Endodermal cell (in vitro differentiated cells): ENCODE data around the gene SLC7A1. TPM values are rescaled to one million over a fixed set of nuclear protein-coding genes. Genes with fewer than 3 reads are reported as not detected.
"Not testable (repeated sequence)": the region's sequence is repeated elsewhere in the genome, so short reads cannot be mapped to it uniquely, and the experiment has no call there.

ENCODE experiments used
- DNase-seq: peaks from one replicate; pipeline ENCODE4 v3.0.0-alpha.2; 2017
- H3K27ac ChIP-seq: 2 replicates; pipeline ENCODE4 v1.5.1; 2013; ENCODE audit warnings: mild to moderate bottlenecking, low read depth, low read length, moderate library complexity
- H3K27me3 ChIP-seq: 2 replicates; pipeline ENCODE4 v1.6.1; 2013; ENCODE audit warnings: mild to moderate bottlenecking, low read length, moderate library complexity; ENCODE audit not compliant: insufficient read depth, control insufficient read depth, poor library complexity, severe bottlenecking
- H3K36me3 ChIP-seq: 2 replicates; pipeline ENCODE4 v1.7.0; 2013; ENCODE audit warnings: mild to moderate bottlenecking, low read length, moderate library complexity; ENCODE audit not compliant: control insufficient read depth, insufficient read depth
- H3K4me1 ChIP-seq: one replicate; pipeline ENCODE4 v1.7.0; 2013; ENCODE audit warnings: low read length; ENCODE audit not compliant: control insufficient read depth, insufficient read depth
- H3K4me3 ChIP-seq: 2 replicates; pipeline ENCODE4 v1.5.1; 2013; ENCODE audit warnings: mild to moderate bottlenecking, low read length, moderate library complexity
- H3K9ac ChIP-seq: 2 replicates; pipeline ENCODE4 v1.6.1; 2013; ENCODE audit warnings: mild to moderate bottlenecking, low read length, moderate library complexity; ENCODE audit not compliant: poor library complexity, severe bottlenecking; ENCODE audit errors: extremely low read depth
- H3K9me3 ChIP-seq: 2 replicates; pipeline ENCODE4 v1.6.1; 2013; ENCODE audit warnings: mild to moderate bottlenecking, low read length, moderate library complexity; ENCODE audit not compliant: control insufficient read depth
- H3K27ac Mint-ChIP-seq: 2 replicates; pipeline ENCODE4 v1.8.0; 2020; ENCODE audit warnings: mixed read lengths
- H3K27me3 Mint-ChIP-seq: 2 replicates; pipeline ENCODE4 v1.8.0; 2021; ENCODE audit warnings: mild to moderate bottlenecking, mixed read lengths; ENCODE audit not compliant: insufficient read depth
- H3K36me3 Mint-ChIP-seq: 2 replicates; pipeline ENCODE4 v1.8.0; 2020; ENCODE audit warnings: low read depth, mixed read lengths
- H3K4me1 Mint-ChIP-seq: 2 replicates; pipeline ENCODE4 v1.8.0; 2020; ENCODE audit warnings: mixed read lengths
- H3K4me3 Mint-ChIP-seq: 2 replicates; pipeline ENCODE4 v1.8.0; 2020; ENCODE audit warnings: mild to moderate bottlenecking, moderate library complexity, mixed read lengths
- H3K9me3 Mint-ChIP-seq: 2 replicates; pipeline ENCODE4 v1.8.0; 2020; ENCODE audit warnings: mild to moderate bottlenecking, mixed read lengths
- CTCF ChIP-seq: fragments of 200-600 bp; sonication (generic); conservative IDR thresholded peaks from 2 replicates; pipeline ENCODE4 v1.5.0; 2021; ENCODE audit warnings: antibody characterized with exemption, mild to moderate bottlenecking
- WGBS, 2 experiments: methylation state at CpG; one replicate each; pipeline versions ENCODE4 v1.1.5 to v1.1.7; 2013; ENCODE audit warnings: missing lambda C conversion rate in 2 of 2, mixed read lengths in 1 of 2; ENCODE audit not compliant: insufficient coverage in 1 of 2, insufficient read length in 1 of 2; 5-methylcytosine and 5-hydroxymethylcytosine counted together
- long read RNA-seq, 4 experiments: library from polyadenylated mRNA in 2 of 4; library from RNA in 1 of 4; library from capped mRNA in 1 of 4; stranded (forward) in 3 of 4; unstranded in 1 of 4; transcript quantifications; one replicate each; pipeline ENCODE4 v2.0.0, GENCODE V29; 2020 to 2021; ENCODE audit warnings: inconsistent platforms in 1 of 4
- polyA plus RNA-seq, 2 experiments: library from polyadenylated mRNA; stranded (reverse); fragments of 50-300 nt; gene quantifications; one replicate each; pipeline ENCODE4 v1.2.3, GENCODE V29; 2013
- total RNA-seq, 2 donors: library from RNA; stranded (reverse); fragmentation: NEBNext Ultra II Directional in 1 of 2; extraction: Animal tissue kit (Norgen Biotek cat#: 25700) in 1 of 2; gene quantifications; 2 replicates in 1 of 2; 3 replicates in 1 of 2; pipeline ENCODE4 v1.2.1, GENCODE V29; 2021

Gene SLC7A1
- total RNA-seq = 10 to 100 TPM; 26.0 to 27.3 TPM
- 28.0 TPM for polyA plus RNA-seq (2013, experiment 1 of 2)
- polyA plus RNA-seq (2013, experiment 2 of 2) = 19.5 TPM
- long read RNA-seq, experiment 1, partial matches to known transcripts = 0 of 2 reads
- long read RNA-seq, experiment 1, other reads (novel, unspliced or antisense) = 2 of 2 reads
- long read RNA-seq, experiment 2, full-length matches to known transcripts = 7 of 23 reads
- long read RNA-seq, experiment 2, partial matches to known transcripts = 2 of 23 reads
- long read RNA-seq, experiment 2, other reads (novel, unspliced or antisense) = 14 of 23 reads
- long read RNA-seq, experiment 3, full-length matches to known transcripts = 8 of 42 reads
- long read RNA-seq, experiment 3, partial matches to known transcripts = 2 of 42 reads
- long read RNA-seq, experiment 3, other reads (novel, unspliced or antisense) = 32 of 42 reads
- long read RNA-seq, experiment 4 = 0 reads

- peaks cover 25% of the 10 kb centered on the region for H3K27me3 ChIP-seq
- DNase-seq = peak; percentile 94
- peak within 1 kb of the TSS; percentile 84 for H3K27ac ChIP-seq
- peak within 1 kb of the TSS; percentile 87 for H3K27ac Mint-ChIP-seq
- no peaks in the 10 kb centered on the region for H3K9me3 ChIP-seq
- 0% methylated on average over 3 to 98 of the region's 98 CpGs for WGBS, 2 experiments
- no peaks in the 10 kb centered on the region for H3K36me3 Mint-ChIP-seq
- H3K4me1 ChIP-seq = peaks cover 5% of the 10 kb centered on the region
- peaks cover 20% of the 10 kb centered on the region for H3K27me3 Mint-ChIP-seq
- peak within 1 kb of the TSS; percentile 70 for H3K4me3 Mint-ChIP-seq
- H3K36me3 ChIP-seq = no peaks in the 10 kb centered on the region
- H3K4me1 Mint-ChIP-seq = no peaks in the 10 kb centered on the region
- no peak for TF ChIP-seq CTCF
- no peaks in the 10 kb centered on the region for H3K9me3 Mint-ChIP-seq
- H3K4me3 ChIP-seq = peak within 1 kb of the TSS; percentile 83
- H3K9ac ChIP-seq = peak within 1 kb of the TSS; percentile 71
Observed at GRCh38 chr13:29595380-29596063, at the start of gene SLC7A1. Gene SLC7A1, minus strand, starts transcription at chr13:29595688. Its CDS starts 59,500 bp downstream, at chr13:29536188.

DNA sequence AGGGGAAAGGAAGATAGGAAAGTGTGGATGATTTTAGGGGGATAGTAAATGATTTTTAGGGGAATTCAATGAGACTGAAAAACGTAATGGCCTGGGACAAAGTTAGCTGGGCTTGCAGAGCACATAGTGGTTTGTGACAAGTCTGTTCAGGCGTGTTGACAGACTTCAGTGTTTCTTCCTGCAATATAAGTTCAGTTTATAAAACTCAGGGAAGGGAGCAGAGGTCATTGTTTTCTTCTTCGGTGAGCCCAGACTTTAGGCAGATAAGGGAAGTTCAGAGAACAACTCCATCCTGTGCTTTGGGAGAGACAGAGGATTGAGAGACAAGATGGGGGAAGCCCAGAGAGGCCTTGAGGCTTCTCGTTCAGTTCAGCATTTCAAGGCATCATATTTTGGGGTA is 45.2 kb upstream of the SLC7A1 start:
- 80 to 89% methylated on average over 1 to 4 of the region's 4 CpGs for WGBS, 2 experiments
- no peaks in the 10 kb centered on the region for H3K9me3 ChIP-seq

GRCh38 chr13:29636831-29637230 is 41.3 kb upstream of the SLC7A1 start:
- not testable (repeated sequence) for H3K9me3 Mint-ChIP-seq, H3K9me3 ChIP-seq, H3K27me3 Mint-ChIP-seq, DNase-seq, H3K27ac Mint-ChIP-seq, H3K36me3 ChIP-seq, H3K4me3 Mint-ChIP-seq, H3K4me1 Mint-ChIP-seq, H3K4me1 ChIP-seq, H3K4me3 ChIP-seq, H3K36me3 Mint-ChIP-seq, H3K9ac ChIP-seq, H3K27me3 ChIP-seq, H3K27ac ChIP-seq
- WGBS, 2 experiments = 91 to 95% methylated on average over 3 to 4 of the region's 4 CpGs

More for the DNA sequence above, 45.2 kb upstream of the SLC7A1 start:
- Mint-ChIP-seq H3K4me1 (no peaks in the 10 kb centered on the region), H3K4me3 (no peak overlapping the region), H3K27me3 (no peaks in the 10 kb centered on the region), H3K36me3 (no peaks in the 10 kb centered on the region), H3K27ac (no peak overlapping the region), H3K9me3 (no peaks in the 10 kb centered on the region)
- Histone ChIP-seq H3K27ac (no peak overlapping the region), H3K4me1 (no peaks in the 10 kb centered on the region), H3K36me3 (no peaks in the 10 kb centered on the region), H3K27me3 (no peaks in the 10 kb centered on the region), H3K4me3 (no peak overlapping the region), H3K9ac (no peak overlapping the region)
- no peak for DNase-seq
- no peak for TF ChIP-seq CTCF
